ENCODE data around the gene HK3.
"Not testable (repeated sequence)": the region's sequence is repeated elsewhere in the genome, so short reads cannot be mapped to it uniquely, and the experiment has no call there.

HK3 gene

GRCh38 chr5:176873541-176874172, 25.5 kb downstream of the HK3 start:
- peaks cover 32 to 45% of the 10 kb centered on the region in 2 donors for H3K27me3 Mint-ChIP-seq
- peak overlapping the region; percentile 78 for H3K27ac Mint-ChIP-seq
- DNase-seq (no peak), ATAC-seq (replicated peaks) (no peak)
- H3K4me1 Mint-ChIP-seq: peaks cover 0 to 15% of the 10 kb centered on the region in 2 donors
- peak overlapping the region in 1 of 2 donors; percentile 7 for H3K4me3 Mint-ChIP-seq
- peaks cover 6 to 8% of the 10 kb centered on the region in 2 donors for H3K9me3 Mint-ChIP-seq
- H3K36me3 Mint-ChIP-seq: peaks cover 3 to 6% of the 10 kb centered on the region in 2 donors

DNA sequence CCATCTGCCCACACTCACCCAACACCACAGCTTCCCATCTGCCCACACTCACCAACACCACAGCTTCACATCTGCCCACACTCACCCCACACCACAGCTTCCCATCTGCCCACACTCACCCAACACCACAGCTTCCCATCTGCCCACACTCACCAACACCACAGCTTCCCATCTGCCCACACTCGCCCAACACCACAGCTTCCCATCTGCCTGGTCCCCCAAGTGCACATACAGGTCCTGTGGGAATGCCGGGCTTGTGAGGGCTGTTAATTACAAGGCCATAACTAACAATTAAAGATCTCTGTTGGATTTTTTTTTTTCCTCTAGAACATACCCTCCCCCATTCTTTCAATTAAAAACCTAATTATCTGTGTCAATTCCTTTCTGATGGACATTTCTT, 26.1 kb downstream of the HK3 start:
- peaks cover 27 to 41% of the 10 kb centered on the region in 2 donors for H3K27me3 Mint-ChIP-seq
- not testable (repeated sequence) for DNase-seq; H3K9me3 Mint-ChIP-seq; ATAC-seq (replicated peaks); H3K36me3 Mint-ChIP-seq; H3K4me3 Mint-ChIP-seq
- H3K27ac Mint-ChIP-seq: peak overlapping the region; percentile 78
- peaks cover 0 to 15% of the 10 kb centered on the region in 2 donors for H3K4me1 Mint-ChIP-seq

- peaks cover 0 to 15% of the 10 kb centered on the region in 2 donors for H3K4me1 Mint-ChIP-seq
- DNase-seq; ATAC-seq (replicated peaks); H3K27ac Mint-ChIP-seq; H3K9me3 Mint-ChIP-seq; H3K36me3 Mint-ChIP-seq; H3K4me3 Mint-ChIP-seq: not testable (repeated sequence)
- H3K27me3 Mint-ChIP-seq: peaks cover 28 to 41% of the 10 kb centered on the region in 2 donors
Measured at GRCh38 chr5:176872586-176872985, 26.6 kb downstream of the HK3 start.

DNA sequence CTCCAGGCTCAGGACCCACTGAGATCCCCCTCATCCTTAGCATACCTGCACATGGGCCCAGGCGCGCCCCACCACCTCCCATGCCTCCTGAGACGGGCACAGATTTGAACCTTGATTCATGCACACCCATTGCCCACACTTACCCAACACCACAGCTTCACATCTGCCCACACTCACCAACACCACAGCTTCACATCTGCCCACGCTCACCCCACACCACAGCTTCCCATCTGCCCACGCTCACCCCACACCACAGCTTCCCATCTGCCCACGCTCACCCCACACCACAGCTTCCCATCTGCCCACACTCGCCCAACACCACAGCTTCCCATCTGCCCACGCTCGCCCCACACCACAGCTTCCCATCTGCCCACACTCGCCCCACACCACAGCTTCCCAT, 28.5 kb downstream of the HK3 start:
- H3K27me3 Mint-ChIP-seq: peaks cover 27 to 44% of the 10 kb centered on the region in 2 donors
- not testable (repeated sequence) for ATAC-seq (replicated peaks); H3K4me1 Mint-ChIP-seq; H3K36me3 Mint-ChIP-seq; DNase-seq; H3K9me3 Mint-ChIP-seq; H3K4me3 Mint-ChIP-seq; H3K27ac Mint-ChIP-seq

DNA sequence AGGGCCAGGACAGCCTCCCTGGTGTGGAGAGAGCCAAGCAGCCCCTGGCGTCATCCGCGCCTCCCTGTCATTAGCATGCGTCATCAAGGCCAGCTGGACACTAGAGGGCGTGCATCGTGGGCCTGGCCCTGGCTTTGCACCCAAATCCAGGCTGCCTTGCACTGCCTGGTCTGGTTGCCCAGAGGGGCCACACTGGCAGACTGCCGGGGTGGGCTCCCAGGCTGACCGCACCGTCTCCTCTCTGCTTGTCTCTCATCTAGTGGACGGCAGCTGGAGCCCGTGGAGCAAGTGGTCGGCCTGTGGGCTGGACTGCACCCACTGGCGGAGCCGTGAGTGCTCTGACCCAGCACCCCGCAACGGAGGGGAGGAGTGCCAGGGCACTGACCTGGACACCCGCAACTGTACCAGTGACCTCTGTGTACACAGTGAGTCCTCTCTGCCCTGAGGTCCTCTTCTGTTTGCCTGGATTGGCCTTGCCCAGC, 29.0 kb downstream of the HK3 start:
- Mint-ChIP-seq H3K4me3 (no peak overlapping the region), H3K27ac (no peak overlapping the region), H3K4me1 (peaks cover 0 to 8% of the 10 kb centered on the region in 2 donors), H3K36me3 (peaks cover 3 to 6% of the 10 kb centered on the region in 2 donors), H3K27me3 (peaks cover 26 to 44% of the 10 kb centered on the region in 2 donors), H3K9me3 (peaks cover 6 to 8% of the 10 kb centered on the region in 2 donors)
- no peak for ATAC-seq (replicated peaks)
- DNase-seq: no peak

DNA sequence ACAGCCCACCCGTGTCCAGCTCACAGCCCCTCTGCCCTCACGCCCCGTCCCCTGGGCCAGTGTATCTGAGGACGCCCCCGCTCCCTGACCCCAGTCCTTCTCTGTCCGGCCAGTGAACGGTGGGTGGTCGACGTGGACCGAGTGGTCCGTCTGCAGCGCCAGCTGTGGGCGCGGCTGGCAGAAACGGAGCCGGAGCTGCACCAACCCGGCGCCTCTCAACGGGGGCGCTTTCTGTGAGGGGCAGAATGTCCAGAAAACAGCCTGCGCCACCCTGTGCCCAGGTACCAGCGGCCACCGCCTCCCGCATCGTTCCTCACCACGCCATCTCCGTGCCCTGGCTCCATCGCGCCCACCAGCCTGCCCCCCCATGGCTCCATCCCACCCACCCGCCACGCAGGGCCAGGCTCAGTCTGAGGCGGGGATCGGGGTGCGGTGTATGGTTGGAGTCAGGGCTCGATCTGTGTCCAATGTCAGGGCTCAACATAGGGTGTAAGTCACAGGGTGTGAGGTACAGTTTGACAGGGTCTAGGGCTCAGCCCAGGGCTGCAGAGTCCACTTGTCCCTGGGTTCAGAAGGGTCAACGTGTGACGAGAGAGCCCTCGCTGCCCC, 29.5 kb downstream of the HK3 start:
- DNase-seq (no peak), ATAC-seq (replicated peaks) (no peak)
- peaks cover 22 to 44% of the 10 kb centered on the region in 2 donors for H3K27me3 Mint-ChIP-seq
- H3K36me3 Mint-ChIP-seq: peaks cover 3 to 6% of the 10 kb centered on the region in 2 donors
- no peak overlapping the region for H3K4me3 Mint-ChIP-seq
- no peak overlapping the region for H3K27ac Mint-ChIP-seq
- H3K4me1 Mint-ChIP-seq: peaks cover 0 to 8% of the 10 kb centered on the region in 2 donors
- peaks cover 6 to 8% of the 10 kb centered on the region in 2 donors for H3K9me3 Mint-ChIP-seq

DNA sequence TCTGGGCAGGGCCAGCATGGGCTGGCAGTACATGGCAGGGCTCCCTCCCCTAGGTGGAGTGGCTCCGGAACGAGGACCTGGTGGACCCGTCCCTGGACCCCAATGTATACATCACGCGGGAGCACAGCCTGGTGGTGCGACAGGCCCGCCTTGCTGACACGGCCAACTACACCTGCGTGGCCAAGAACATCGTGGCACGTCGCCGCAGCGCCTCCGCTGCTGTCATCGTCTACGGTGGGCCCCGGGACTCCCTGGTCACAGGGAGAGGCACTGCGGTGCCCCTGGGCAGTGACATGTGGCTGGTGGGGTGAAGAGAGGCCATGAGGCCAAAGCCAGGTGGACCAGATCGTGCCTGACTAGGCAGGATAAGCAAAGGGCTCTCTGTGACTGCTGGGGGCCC, 30.4 kb downstream of the HK3 start:
- H3K27ac Mint-ChIP-seq: peak overlapping the region; percentile 14
- H3K4me3 Mint-ChIP-seq: no peak overlapping the region
- H3K4me1 Mint-ChIP-seq: peaks cover 0 to 10% of the 10 kb centered on the region in 2 donors
- ATAC-seq (replicated peaks) (no peak), DNase-seq (no peak)
- H3K27me3 Mint-ChIP-seq: peaks cover 22 to 44% of the 10 kb centered on the region in 2 donors
- peaks cover under 1 to 6% of the 10 kb centered on the region in 2 donors for H3K36me3 Mint-ChIP-seq
- peaks cover 6 to 7% of the 10 kb centered on the region in 2 donors for H3K9me3 Mint-ChIP-seq

- ATAC-seq (replicated peaks) (no peak), DNase-seq (no peak)
- H3K36me3 Mint-ChIP-seq: peaks cover 0 to 3% of the 10 kb centered on the region in 2 donors
- no peak overlapping the region for H3K4me3 Mint-ChIP-seq
- peaks cover 3 to 4% of the 10 kb centered on the region in 2 donors for H3K9me3 Mint-ChIP-seq
- H3K27me3 Mint-ChIP-seq: peaks cover 27 to 45% of the 10 kb centered on the region in 2 donors
- peaks cover 2 to 10% of the 10 kb centered on the region in 2 donors for H3K4me1 Mint-ChIP-seq
- H3K27ac Mint-ChIP-seq: no peak overlapping the region
Measured at GRCh38 chr5:176868126-176868525, 31.0 kb downstream of the HK3 start.

DNA sequence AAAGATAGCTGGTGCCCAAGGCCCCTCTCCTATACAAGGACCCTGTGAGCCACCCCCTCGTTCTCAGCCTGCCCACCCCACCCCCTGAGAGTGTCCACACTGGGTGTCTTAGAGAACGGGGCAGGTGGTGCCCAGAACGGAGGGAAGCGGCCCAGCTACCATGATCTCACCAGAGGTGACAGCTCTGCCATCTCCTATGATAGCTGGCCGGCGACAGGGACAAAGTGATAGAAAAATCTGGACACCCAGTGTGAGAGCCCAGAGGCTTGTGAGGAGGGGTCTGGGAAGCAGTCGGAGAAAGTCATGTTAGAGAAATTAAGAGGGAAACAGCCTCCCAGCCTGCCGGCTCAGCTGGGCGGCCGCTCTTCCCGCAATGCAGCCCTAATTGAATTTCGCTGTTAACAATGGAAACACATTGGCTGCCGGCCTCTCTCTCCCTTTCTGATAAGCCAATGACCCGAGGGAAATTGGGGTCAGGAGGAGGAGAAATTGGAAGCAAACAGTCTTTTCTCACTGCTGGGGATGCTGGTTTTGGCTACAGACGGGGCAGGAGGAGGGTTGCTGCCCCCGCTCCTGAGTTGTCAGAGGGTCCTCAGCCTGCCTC, 32.3 kb downstream of the HK3 start:
- Mint-ChIP-seq H3K27ac (peak overlapping the region; percentile 68), H3K4me3 (no peak overlapping the region), H3K4me1 (peaks cover 10 to 11% of the 10 kb centered on the region in 2 donors), H3K9me3 (peaks cover 0 to 2% of the 10 kb centered on the region in 2 donors), H3K27me3 (peaks cover 36 to 55% of the 10 kb centered on the region in 2 donors), H3K36me3 (no peaks in the 10 kb centered on the region)
- ATAC-seq (replicated peaks) (no peak), DNase-seq (no peak)

- Mint-ChIP-seq H3K9me3 (peaks cover 0 to 2% of the 10 kb centered on the region in 2 donors), H3K4me1 (peaks cover 10 to 11% of the 10 kb centered on the region in 2 donors), H3K4me3 (no peak overlapping the region), H3K27ac (no peak overlapping the region), H3K36me3 (no peaks in the 10 kb centered on the region), H3K27me3 (peaks cover 39 to 62% of the 10 kb centered on the region in 2 donors)
- ATAC-seq (replicated peaks) (no peak), DNase-seq (no peak)
Measured at GRCh38 chr5:176865964-176866363, 33.2 kb downstream of the HK3 start.

GRCh38 chr5:176864755-176865154, 34.4 kb downstream of the HK3 start:
- H3K27ac Mint-ChIP-seq: no peak overlapping the region
- H3K36me3 Mint-ChIP-seq: no peaks in the 10 kb centered on the region
- DNase-seq (no peak), ATAC-seq (replicated peaks) (no peak)
- no peak overlapping the region for H3K4me3 Mint-ChIP-seq
- peaks cover 47 to 69% of the 10 kb centered on the region in 2 donors for H3K27me3 Mint-ChIP-seq
- no peaks in the 10 kb centered on the region for H3K9me3 Mint-ChIP-seq
- H3K4me1 Mint-ChIP-seq: peaks cover 5 to 11% of the 10 kb centered on the region in 2 donors

DNA sequence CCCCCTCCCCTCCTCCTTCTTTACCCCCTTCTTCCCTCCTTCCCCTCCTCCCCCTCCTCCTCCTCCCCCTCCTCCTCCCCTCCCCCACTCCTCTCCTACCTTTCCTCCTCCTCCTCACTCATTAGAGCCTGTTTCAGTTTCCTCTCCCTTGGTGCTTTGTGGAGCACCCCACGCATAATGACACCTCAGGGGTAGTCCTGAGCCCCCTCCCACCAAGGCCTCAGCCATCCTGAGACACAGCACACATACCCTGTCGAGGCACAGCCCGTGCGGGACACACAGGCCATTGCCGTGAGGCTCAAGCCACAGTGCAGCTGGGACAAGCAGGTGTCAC, 35.4 kb downstream of the HK3 start:
- Mint-ChIP-seq H3K27ac (no peak overlapping the region), H3K9me3 (no peaks in the 10 kb centered on the region), H3K27me3 (peaks cover 47 to 69% of the 10 kb centered on the region in 2 donors), H3K36me3 (no peaks in the 10 kb centered on the region), H3K4me1 (peaks cover 5 to 11% of the 10 kb centered on the region in 2 donors), H3K4me3 (no peak overlapping the region)
- no peak for ATAC-seq (replicated peaks)
- DNase-seq: no peak

DNA sequence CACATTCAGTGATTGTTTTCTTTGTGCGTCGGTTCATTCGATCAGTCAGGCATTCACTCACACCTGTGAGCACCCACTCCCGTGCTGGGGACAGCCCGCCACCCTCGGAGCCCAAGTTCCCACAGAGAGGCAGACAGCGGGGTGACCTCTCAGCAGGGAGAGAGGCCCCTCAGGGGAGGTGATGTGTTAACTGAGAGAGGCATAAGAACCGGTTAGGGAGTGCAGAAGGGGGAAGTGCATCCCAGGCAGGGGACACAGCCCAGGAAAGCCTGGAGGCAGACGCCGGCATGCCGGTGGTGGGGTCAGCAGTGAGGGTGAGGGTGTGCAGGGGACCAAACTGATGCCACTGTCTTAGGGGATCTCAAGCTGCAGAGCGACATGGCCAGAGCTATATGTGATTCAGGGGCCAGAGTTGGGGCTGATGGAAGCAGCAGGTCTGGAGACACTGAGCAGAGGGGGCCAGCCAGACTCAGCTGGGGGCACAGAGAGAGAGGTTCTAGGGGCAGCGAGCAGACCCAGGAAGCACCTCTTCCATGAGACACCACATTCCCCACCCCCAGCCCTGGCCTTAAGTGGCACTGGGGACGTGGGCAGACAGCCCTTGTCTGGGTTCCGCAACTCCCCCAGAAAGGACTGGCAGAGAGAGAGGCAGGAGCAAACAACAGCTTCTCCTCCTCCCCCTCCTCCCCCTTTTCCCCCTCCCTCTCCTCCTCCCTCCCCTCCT, 35.9 kb downstream of the HK3 start:
- DNase-seq (no peak), ATAC-seq (replicated peaks) (peak in 1 of 2 donors; percentile 36)
- Mint-ChIP-seq H3K4me1 (peaks cover 5 to 11% of the 10 kb centered on the region in 2 donors), H3K4me3 (no peak overlapping the region), H3K9me3 (no peaks in the 10 kb centered on the region), H3K27ac (no peak overlapping the region), H3K36me3 (no peaks in the 10 kb centered on the region), H3K27me3 (peaks cover 52 to 69% of the 10 kb centered on the region in 2 donors)

GRCh38 chr5:176862330-176862995, 36.7 kb downstream of the HK3 start:
- Mint-ChIP-seq H3K36me3 (no peaks in the 10 kb centered on the region), H3K27me3 (peaks cover 56 to 68% of the 10 kb centered on the region in 2 donors), H3K9me3 (no peaks in the 10 kb centered on the region), H3K4me3 (no peak overlapping the region), H3K4me1 (peaks cover 5 to 11% of the 10 kb centered on the region in 2 donors), H3K27ac (no peak overlapping the region)
- DNase-seq: no peak
- no peak for ATAC-seq (replicated peaks)
